ENCODE results near the gene APOB. TPM values are rescaled to one million over a fixed set of nuclear protein-coding genes. Genes with fewer than 3 reads are reported as not detected.

APOB gene
- total and polyA plus RNA-seq, 2 of the 13 experiments (the other 11 are each of a cell fraction or from before 2014, with no cell fraction given) = 1,569 to 2,515 TPM

DNA sequence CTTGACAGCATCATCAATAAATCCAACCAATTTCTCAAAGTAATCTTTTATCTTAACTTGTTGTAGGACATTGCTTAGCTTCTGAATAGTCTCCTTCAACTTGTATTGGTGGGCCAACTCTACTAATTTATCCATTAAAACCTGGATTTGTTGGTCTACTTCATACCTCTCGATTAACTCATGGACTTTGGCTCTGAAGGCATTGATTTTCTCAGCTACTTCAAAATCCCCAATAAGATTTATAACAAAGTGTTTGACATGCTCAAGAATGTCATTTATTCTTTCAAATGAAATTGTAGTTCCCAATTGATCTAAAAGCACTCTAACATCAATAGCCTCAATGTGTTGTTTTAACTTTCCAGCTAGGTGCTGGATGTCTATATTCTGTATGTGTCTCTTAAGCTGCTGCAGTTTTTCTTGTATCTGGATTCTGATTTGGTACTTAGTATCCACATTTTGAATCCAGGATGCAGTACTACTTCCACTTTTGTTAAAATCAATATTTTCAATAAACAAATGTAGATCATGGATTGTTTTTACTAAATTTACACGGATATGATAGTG is 34.1 kb downstream of the APOB start (continued):
- TF ChIP-seq ZNF703 (CRISPR knock-in tag; IDR thresholded peaks at IDR 0.05; ENCODE audit: borderline replicate concordance) = no peak
- no peak for TF ChIP-seq NFE2L1 (CRISPR knock-in tag; IDR thresholded peaks at IDR 0.05; ENCODE audit: borderline replicate concordance)
- TF ChIP-seq ZNF326 (CRISPR knock-in tag; IDR thresholded peaks at IDR 0.05; ENCODE audit: borderline replicate concordance) = no peak
- TF ChIP-seq IKZF5 (CRISPR knock-in tag; IDR thresholded peaks at IDR 0.05) = no peak
- TF ChIP-seq REPIN1 (CRISPR knock-in tag; IDR thresholded peaks at IDR 0.05; ENCODE audit: borderline replicate concordance, low read depth) = no peak
- TF ChIP-seq MED13 (CRISPR knock-in tag; IDR thresholded peaks at IDR 0.05) = no peak
- TF ChIP-seq ZFP36L1 (CRISPR knock-in tag; IDR thresholded peaks at IDR 0.05) = 0 out of 2 replicates have a peak, but pooled peaks have one; percentile 9
- no peak for TF ChIP-seq ATF1 (CRISPR knock-in tag; IDR thresholded peaks at IDR 0.05)
- TF ChIP-seq MED1 (CRISPR knock-in tag; IDR thresholded peaks at IDR 0.05) = no peak
- TF ChIP-seq NKX3-1 (CRISPR knock-in tag; IDR thresholded peaks at IDR 0.05) = no peak; the same call in 1 of the 2 replicates
- no peak for TF ChIP-seq ZBTB2 (CRISPR knock-in tag; IDR thresholded peaks at IDR 0.05; ENCODE audit: low read depth)
- TF ChIP-seq ZNF547 (CRISPR knock-in tag; IDR thresholded peaks at IDR 0.05) = no peak
- TF ChIP-seq AGO2 (optimal IDR thresholded peaks at IDR 0.05; ENCODE audit: low read depth, low read length) = peak; percentile 74
- peak; percentile 23; the same call in 1 of the 2 replicates for TF ChIP-seq RAD21 (CRISPR knock-in tag; IDR thresholded peaks at IDR 0.05)
- no peak for TF ChIP-seq MTA1 (CRISPR knock-in tag; IDR thresholded peaks at IDR 0.05; ENCODE audit: borderline replicate concordance)
- TF ChIP-seq, protein P1, sequence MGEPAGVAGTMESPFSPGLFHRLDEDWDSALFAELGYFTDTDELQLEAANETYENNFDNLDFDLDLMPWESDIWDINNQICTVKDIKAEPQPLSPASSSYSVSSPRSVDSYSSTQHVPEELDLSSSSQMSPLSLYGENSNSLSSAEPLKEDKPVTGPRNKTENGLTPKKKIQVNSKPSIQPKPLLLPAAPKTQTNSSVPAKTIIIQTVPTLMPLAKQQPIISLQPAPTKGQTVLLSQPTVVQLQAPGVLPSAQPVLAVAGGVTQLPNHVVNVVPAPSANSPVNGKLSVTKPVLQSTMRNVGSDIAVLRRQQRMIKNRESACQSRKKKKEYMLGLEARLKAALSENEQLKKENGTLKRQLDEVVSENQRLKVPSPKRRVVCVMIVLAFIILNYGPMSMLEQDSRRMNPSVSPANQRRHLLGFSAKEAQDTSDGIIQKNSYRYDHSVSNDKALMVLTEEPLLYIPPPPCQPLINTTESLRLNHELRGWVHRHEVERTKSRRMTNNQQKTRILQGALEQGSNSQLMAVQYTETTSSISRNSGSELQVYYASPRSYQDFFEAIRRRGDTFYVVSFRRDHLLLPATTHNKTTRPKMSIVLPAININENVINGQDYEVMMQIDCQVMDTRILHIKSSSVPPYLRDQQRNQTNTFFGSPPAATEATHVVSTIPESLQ (CRISPR knock-in tag; conservative IDR thresholded peaks at IDR 0.05) = no peak

Measured in HepG2 (cell line).